Measurements from ENCODE around the gene EIF3F.
"Not testable (repeated sequence)": the region's sequence is repeated elsewhere in the genome, so short reads cannot be mapped to it uniquely, and the experiment has no call there.

EIF3F gene

DNA sequence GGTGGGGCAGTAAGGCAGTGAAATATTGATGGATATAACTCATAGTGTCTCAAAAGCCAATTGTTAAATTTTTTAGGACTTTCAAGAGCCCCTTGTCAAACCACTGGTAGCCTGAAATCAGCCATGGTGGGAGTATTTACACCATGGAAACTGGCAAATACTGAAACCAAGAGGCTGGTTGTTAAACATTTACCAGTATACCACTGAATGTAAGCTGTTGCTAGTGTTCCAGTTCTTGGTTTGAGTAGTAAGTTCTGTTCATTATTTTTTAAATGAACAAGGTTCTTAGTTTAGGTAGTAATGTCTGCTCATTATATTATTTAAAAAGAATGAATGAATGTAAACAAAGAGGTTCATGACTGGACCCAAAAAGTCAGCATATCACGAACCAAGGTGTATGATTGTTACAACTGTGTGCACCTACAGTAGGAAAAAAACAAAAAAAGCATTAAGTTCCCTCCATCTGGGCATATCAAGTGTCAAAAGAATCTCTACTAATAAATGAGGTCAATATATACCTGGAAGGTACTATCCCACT, 4.5 kb upstream of the EIF3F start:
- no peak for DNase-seq (ENCODE audit: low spot score)
- in situ Hi-C loops (cut with MboI; ENCODE audit: low sequenced_read_pairs, unreplicated experiment) = loop anchor here (10.0 to 25.0 kb wide), 2 partner anchors 88 to 470 kb away; partner anchors contain the start of gene PPFIBP2
- TF ChIP-seq, protein P1, sequence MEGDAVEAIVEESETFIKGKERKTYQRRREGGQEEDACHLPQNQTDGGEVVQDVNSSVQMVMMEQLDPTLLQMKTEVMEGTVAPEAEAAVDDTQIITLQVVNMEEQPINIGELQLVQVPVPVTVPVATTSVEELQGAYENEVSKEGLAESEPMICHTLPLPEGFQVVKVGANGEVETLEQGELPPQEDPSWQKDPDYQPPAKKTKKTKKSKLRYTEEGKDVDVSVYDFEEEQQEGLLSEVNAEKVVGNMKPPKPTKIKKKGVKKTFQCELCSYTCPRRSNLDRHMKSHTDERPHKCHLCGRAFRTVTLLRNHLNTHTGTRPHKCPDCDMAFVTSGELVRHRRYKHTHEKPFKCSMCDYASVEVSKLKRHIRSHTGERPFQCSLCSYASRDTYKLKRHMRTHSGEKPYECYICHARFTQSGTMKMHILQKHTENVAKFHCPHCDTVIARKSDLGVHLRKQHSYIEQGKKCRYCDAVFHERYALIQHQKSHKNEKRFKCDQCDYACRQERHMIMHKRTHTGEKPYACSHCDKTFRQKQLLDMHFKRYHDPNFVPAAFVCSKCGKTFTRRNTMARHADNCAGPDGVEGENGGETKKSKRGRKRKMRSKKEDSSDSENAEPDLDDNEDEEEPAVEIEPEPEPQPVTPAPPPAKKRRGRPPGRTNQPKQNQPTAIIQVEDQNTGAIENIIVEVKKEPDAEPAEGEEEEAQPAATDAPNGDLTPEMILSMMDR (IDR thresholded peaks at IDR 0.05; ENCODE audit: borderline replicate concordance, control extremely low read depth, extremely low read depth, insufficient read depth, missing control alignments) = no peak

DNA sequence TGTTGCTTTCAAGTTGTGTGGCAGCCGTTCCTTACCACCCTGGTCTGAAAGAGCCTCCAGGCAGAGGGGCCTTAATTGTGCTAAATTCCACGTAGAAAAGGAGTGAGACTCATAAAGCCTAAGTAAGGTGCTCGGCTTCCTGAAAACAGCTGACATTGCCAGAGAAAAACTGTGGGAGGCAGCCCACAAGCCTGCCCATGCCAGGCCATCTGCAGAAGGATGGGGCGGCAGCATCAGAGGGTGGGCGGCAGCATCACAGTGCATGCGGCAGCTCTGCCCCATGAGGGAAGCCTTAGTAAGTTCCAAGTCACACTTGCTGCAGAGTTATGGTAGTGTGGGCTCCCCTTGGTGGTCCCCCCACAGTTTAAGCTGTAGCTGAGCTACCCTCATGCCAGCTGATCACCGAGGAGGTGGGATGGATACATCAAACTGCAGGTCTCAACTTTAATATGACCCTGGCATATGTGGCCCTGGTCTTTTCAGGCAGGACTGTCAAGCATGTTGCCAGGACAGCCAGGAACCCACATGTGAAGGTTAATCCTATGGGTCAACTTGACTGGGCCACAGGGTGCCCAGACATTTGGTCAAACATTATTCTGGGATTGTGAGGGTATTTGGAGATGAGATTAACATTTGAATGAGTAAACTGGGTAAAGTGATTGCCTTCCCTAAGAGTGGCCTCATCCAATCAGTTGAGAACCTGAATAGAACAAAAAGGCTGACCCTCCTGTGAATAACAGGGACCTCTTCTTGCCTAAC, 3.1 kb upstream of the EIF3F start:
- DNase-seq (ENCODE audit: low spot score) = no peak
- in situ Hi-C loops (cut with MboI; ENCODE audit: low sequenced_read_pairs, unreplicated experiment) = loop anchor here (10.0 to 25.0 kb wide), 2 partner anchors 89 to 472 kb away; partner anchors contain the start of gene PPFIBP2
- TF ChIP-seq, protein P1 (IDR thresholded peaks at IDR 0.05; ENCODE audit: borderline replicate concordance, control extremely low read depth, extremely low read depth, insufficient read depth, missing control alignments) = no peak

DNA sequence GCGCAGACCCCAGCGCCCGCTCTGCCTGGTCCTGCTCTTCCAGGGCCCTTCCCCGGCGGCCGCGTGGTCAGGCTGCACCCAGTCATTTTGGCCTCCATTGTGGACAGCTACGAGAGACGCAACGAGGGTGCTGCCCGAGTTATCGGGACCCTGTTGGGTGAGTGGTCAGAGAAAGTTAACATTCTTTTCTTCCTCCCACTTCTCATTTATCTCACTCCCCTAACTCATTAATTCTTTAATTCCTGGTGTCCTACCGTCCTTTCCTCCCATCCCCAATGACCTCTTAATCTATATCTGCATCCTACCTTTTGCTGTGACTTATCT, 385 bp downstream of the EIF3F start:
- in situ Hi-C loops (cut with MboI; ENCODE audit: low sequenced_read_pairs, unreplicated experiment) = loop anchor here (10.0 to 25.0 kb wide), 2 partner anchors 93 to 475 kb away; partner anchors contain the start of gene PPFIBP2
- DNase-seq (ENCODE audit: low spot score) = not testable (repeated sequence)

DNA sequence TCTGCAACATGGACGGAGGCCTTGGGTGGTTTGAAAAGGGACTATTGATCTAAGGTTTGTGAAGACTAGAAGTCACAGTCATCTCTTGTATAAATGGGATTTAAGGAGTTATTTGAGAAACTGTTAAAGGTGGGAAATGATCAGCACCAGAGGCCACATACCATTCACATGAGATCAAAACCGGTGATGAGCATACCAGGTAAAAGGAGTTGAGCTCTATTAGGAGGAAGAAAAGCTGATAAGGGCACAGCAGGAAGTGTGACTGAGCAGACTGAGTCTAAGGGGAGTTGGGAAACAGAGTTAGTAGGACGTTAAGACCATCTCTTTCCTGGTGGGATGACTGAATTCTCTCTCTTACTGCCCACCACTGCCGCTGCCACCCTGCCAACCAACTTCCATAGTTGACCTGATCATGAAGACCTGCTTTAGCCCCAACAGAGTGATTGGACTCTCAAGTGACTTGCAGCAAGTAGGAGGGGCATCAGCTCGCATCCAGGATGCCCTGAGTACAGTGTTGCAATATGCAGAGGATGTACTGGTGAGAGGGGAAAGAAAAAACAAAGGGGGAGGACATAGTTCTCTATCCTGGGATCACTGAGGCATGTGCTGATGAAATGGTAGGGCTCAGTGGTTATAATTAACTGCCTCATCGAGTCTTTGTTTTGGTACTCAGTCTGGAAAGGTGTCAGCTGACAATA, 7.6 kb downstream of the EIF3F start:
- in situ Hi-C loops (cut with MboI; ENCODE audit: low sequenced_read_pairs, unreplicated experiment) = loop anchor here (25.0 kb wide), 1 partner anchor 482 kb away; the partner anchor contains the start of gene PPFIBP2
- DNase-seq (ENCODE audit: low spot score) = no peak
- TF ChIP-seq, protein P1 (IDR thresholded peaks at IDR 0.05; ENCODE audit: borderline replicate concordance, control extremely low read depth, extremely low read depth, insufficient read depth, missing control alignments) = no peak

DNA sequence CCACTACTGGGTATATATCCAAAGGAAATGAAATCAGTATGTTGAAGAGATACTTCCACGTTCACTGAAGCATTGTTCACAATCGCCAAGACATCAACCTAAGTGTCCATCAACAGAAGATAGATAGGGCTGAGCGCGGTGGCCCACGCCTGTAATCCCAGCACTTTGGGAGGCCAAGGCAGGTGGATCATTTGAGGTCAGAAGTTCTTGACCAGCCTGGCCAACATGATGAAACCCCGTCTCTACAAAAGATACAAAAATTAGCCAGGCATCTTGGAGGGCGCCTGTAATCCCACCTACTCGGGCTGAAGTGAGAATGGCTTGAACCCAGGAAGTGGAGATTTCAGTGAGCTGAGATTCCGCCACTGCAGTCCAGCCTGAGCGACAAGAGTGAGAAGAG, 12.7 kb downstream of the EIF3F start:
- TF ChIP-seq, protein P1 (IDR thresholded peaks at IDR 0.05; ENCODE audit: borderline replicate concordance, control extremely low read depth, extremely low read depth, insufficient read depth, missing control alignments) = no peak
- no peak for DNase-seq (ENCODE audit: low spot score)
- in situ Hi-C loops (cut with MboI; ENCODE audit: low sequenced_read_pairs, unreplicated experiment) = loop anchor here (10.0 to 25.0 kb wide), 2 partner anchors 95 to 487 kb away; partner anchors contain the start of gene PPFIBP2

DNA sequence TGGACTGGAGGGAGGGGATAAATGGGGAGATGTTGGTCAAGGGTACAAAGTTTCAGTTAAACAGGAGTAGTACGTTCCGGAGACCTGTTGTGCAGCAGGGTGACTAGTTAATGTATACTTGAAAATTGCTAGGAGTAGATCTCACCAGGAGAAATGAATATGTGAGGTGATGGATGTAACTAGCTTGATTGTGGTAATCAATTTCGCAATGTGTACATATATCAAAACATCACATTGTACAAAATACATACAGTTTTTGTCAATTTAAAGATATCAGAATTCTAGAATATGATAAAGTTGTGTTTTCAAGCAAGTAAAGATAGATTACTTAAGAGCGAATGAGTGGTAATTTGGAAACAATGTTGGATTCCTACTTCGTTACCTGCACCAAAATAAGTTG, 13.3 kb downstream of the EIF3F start:
- in situ Hi-C loops (cut with MboI; ENCODE audit: low sequenced_read_pairs, unreplicated experiment) = loop anchor here (10.0 kb wide), 1 partner anchor 94 kb away; no protein-coding TSS in a partner anchor
- DNase-seq (ENCODE audit: low spot score) = no peak
- TF ChIP-seq, protein P1 (IDR thresholded peaks at IDR 0.05; ENCODE audit: borderline replicate concordance, control extremely low read depth, extremely low read depth, insufficient read depth, missing control alignments) = no peak
